ENCODE measurements around the gene RBM41. TPM values are rescaled to one million over a fixed set of nuclear protein-coding genes. Genes with fewer than 3 reads are reported as not detected.
"Not testable (repeated sequence)": the region's sequence is repeated elsewhere in the genome, so short reads cannot be mapped to it uniquely, and the experiment has no call there.

Gene RBM41
- total RNA-seq, 1 experiment from 2014 or later: 8.3 TPM

DNA sequence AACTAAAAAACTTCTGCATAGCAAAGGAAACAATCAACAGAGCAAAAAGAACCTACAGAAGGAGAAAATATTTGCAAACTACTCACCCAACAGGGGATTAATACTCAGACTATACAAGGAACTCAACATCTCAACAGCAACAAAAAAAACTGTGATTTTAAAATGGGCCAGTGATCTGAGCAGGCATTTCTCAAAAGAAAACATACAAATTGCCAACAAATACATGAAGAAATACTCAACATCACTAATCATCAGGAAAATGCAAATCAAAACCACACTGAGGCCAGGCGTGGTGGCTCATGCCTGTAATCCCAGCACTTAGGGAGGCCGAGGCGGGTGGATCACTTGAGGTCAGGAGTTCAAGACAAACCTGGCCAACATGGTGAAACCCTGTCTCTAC lies 60.9 kb downstream of the RBM41 start:
- DNase-seq (ENCODE audit: low read depth, low spot score); in situ Hi-C loops (cut with HindIII; ENCODE audit: low pct_unique_long_range_greater_than_20kb, low sequenced_read_pairs): not testable (repeated sequence)

GRCh38 chrX:107054978-107055377 lies 63.6 kb downstream of the RBM41 start:
- in situ Hi-C loops (cut with HindIII; ENCODE audit: low pct_unique_long_range_greater_than_20kb, low sequenced_read_pairs): no loop called here
- DNase-seq (ENCODE audit: low read depth, low spot score): no peak

GRCh38 chrX:107050195-107050709 lies 68.4 kb downstream of the RBM41 start:
- in situ Hi-C loops (cut with HindIII; ENCODE audit: low pct_unique_long_range_greater_than_20kb, low sequenced_read_pairs): no loop called here

GRCh38 chrX:107047622-107048021 lies 71.0 kb downstream of the RBM41 start:
- DNase-seq (ENCODE audit: low read depth, low spot score): no peak
- in situ Hi-C loops (cut with HindIII; ENCODE audit: low pct_unique_long_range_greater_than_20kb, low sequenced_read_pairs): no loop called here

More at GRCh38 chrX:107050195-107050709, 68.4 kb downstream of the RBM41 start:
- no peak for DNase-seq (ENCODE audit: low read depth, low spot score)

- in situ Hi-C loops (cut with HindIII; ENCODE audit: low pct_unique_long_range_greater_than_20kb, low sequenced_read_pairs): no loop called here
- DNase-seq (ENCODE audit: low read depth, low spot score): no peak
Measured at GRCh38 chrX:107029752-107030151, 88.9 kb downstream of the RBM41 start.

GRCh38 chrX:107025545-107025944 lies 93.1 kb downstream of the RBM41 start:
- in situ Hi-C loops (cut with HindIII; ENCODE audit: low pct_unique_long_range_greater_than_20kb, low sequenced_read_pairs): no loop called here

GRCh38 chrX:107014936-107015335 lies 103.7 kb downstream of the RBM41 start:
- in situ Hi-C loops (cut with HindIII; ENCODE audit: low pct_unique_long_range_greater_than_20kb, low sequenced_read_pairs): no loop called here
- DNase-seq (ENCODE audit: low read depth, low spot score): no peak

More at GRCh38 chrX:107025545-107025944, 93.1 kb downstream of the RBM41 start:
- peak; percentile 56 for DNase-seq (ENCODE audit: low read depth, low spot score)

Other genes starting within 250 kb of the RBM41 start
- not detected in 2 replicates for gene RIPPLY1, start 215.5 kb downstream of the RBM41 start, total RNA-seq (2014; rRNA removed; shearing (Covaris generic))
- not detected in 2 replicates for gene CLDN2, start 198.4 kb downstream of the RBM41 start, total RNA-seq (2014; rRNA removed; shearing (Covaris generic))
- 11.7 and 13.7 TPM in 2 replicates for gene MORC4, start 118.6 kb downstream of the RBM41 start, total RNA-seq (2014; rRNA removed; shearing (Covaris generic))
- 4.5 and 4.6 TPM in 2 replicates for gene NUP62CL, start 87.6 kb upstream of the RBM41 start, total RNA-seq (2014; rRNA removed; shearing (Covaris generic))
- not detected in 2 replicates for gene DNAAF6, start 87.8 kb upstream of the RBM41 start, total RNA-seq (2014; rRNA removed; shearing (Covaris generic))